Measurements from ENCODE around the gene SUMO3. TPM values are rescaled to one million over a fixed set of nuclear protein-coding genes. Genes with fewer than 3 reads are reported as not detected.

SUMO3 gene
- total and polyA plus RNA-seq, 2 of the 4 experiments (the other 2 are of a cell fraction): 64.9 to 101 TPM

- intact Hi-C loops (cut with micrococcal nuclease) (loop anchor here (5.0 to 10.0 kb wide), 2 partner anchors 70 to 332 kb away; partner anchors contain the start of gene PTTG1IP), in situ Hi-C loops (cut with MboI; ENCODE audit: low sequenced_read_pairs) (loop anchor here (25.0 kb wide), 1 partner anchor 310 kb away; no protein-coding TSS in a partner anchor), dilution Hi-C loops (cut with HindIII; ENCODE audit: low sequenced_read_pairs, unreplicated experiment) (no loop called here)
- Histone ChIP-seq H2AK9ac (replicated peaks; ENCODE audit: low read depth, low read length, poor library complexity) (peak overlapping the region; percentile 79), H3K56ac (ENCODE audit: extremely low read depth, insufficient read depth, low read length) (peak overlapping the region; percentile 26; the same call in 1 of the 2 replicates), H3K27me3 (ENCODE audit: control insufficient read depth, insufficient read depth, low read length) (no peaks in the 10 kb centered on the region), H3K36me3 (ENCODE audit: control insufficient read depth, insufficient read depth, low read length) (peaks cover 29% of the 10 kb centered on the region), H3K9me1 (ENCODE audit: insufficient read depth, low read length) (peaks cover 3% of the 10 kb centered on the region; the same call in 1 of the 2 replicates), H3K4me3 (ENCODE audit: insufficient read depth, low read depth, low read length) (peak overlapping the region; percentile 100), H2AFZ (replicated peaks; ENCODE audit: low read length, poor library complexity) (peak overlapping the region; percentile 99), H2BK5ac (ENCODE audit: low read depth, low read length, poor library complexity, severe bottlenecking) (no peak overlapping the region), H4K8ac (ENCODE audit: low read depth in 2 of 2, low read length in 2 of 2) (peak overlapping the region in 1 of 2 experiments; percentile 97; a peak in 2 of 4 replicates), H2BK15ac (ENCODE audit: low read depth, low read length) (no peak overlapping the region), H4K91ac (ENCODE audit: insufficient read depth, low read depth, low read length) (no peak overlapping the region), H2BK120ac (ENCODE audit: low read depth, low read length) (no peak overlapping the region), H3K23ac (ENCODE audit: low read depth, low read length) (0 out of 2 replicates have a peak overlapping the region, but pooled peaks have one; percentile 56), H4K20me1 (ENCODE audit: insufficient read depth, low read length) (peaks cover 35% of the 10 kb centered on the region), H3K79me1 (ENCODE audit: low read depth in 1 of 2, low read length in 2 of 2) (peaks cover 44 to 86% of the 10 kb centered on the region in 2 experiments), H3K9ac (ENCODE audit: low read depth, low read length) (peak overlapping the region; percentile 58), H3K14ac (replicated peaks; ENCODE audit: low read depth, low read length) (no peak overlapping the region), H3K4ac (ENCODE audit: low read depth, low read length) (peak overlapping the region; percentile 30; the same call in 1 of the 2 replicates), H3K18ac (ENCODE audit: low read depth, low read length) (no peak overlapping the region), H2AK5ac (ENCODE audit: low read depth, low read length) (peak overlapping the region; percentile 25), H3K9me3 (ENCODE audit: control insufficient read depth, insufficient read depth, low read length) (no peaks in the 10 kb centered on the region), H3K4me1 (ENCODE audit: control insufficient read depth, insufficient read depth, low read length) (peaks cover 2% of the 10 kb centered on the region; the same call in 1 of the 2 replicates), H4K5ac (ENCODE audit: low read depth, low read length) (no peak overlapping the region), H3K4me2 (ENCODE audit: low read depth, low read length) (peak overlapping the region; percentile 87), H2BK20ac (ENCODE audit: low read depth, low read length) (no peak overlapping the region), H3K27ac (ENCODE audit: insufficient read depth, low read length) (peak overlapping the region; percentile 98)
- ChIA-PET POLR2A (ENCODE audit: unreplicated experiment) (no interaction called here), CTCF (interaction anchor here (0.9 kb wide), 1 partner anchor 9 kb away, joined by 3 read pairs; no protein-coding TSS in a partner anchor)
- no TSS peak for BruUV-seq (replicated peaks)
- ATAC-seq (ENCODE audit: low read depth) (peak; percentile 19), DNase-seq (no peak)
- 46% methylated on average over 8 of the region's 32 CpGs; no CpG with 5 or more reads in 1 of the 2 experiments for WGBS, 2 experiments (ENCODE audit: extremely low coverage in 2 of 2, insufficient read length in 1 of 2)
- TF ChIP-seq MAFK (IDR thresholded peaks at IDR 0.05; ENCODE audit: low read depth, low read length) (no peak), NFE2L2 (IDR thresholded peaks at IDR 0.05; ENCODE audit: low read depth, low read length) (no peak), ELK1 (IDR thresholded peaks at IDR 0.05; ENCODE audit: borderline replicate concordance, low read depth, low read length) (no peak), RAD21 (IDR thresholded peaks at IDR 0.05; ENCODE audit: low read length) (no peak), MXI1 (IDR thresholded peaks at IDR 0.05; ENCODE audit: borderline replicate concordance, low read depth, low read length) (no peak), CEBPB (IDR thresholded peaks at IDR 0.05; ENCODE audit: low read depth, low read length) (no peak), POLR2A (IDR thresholded peaks at IDR 0.05; ENCODE audit: low read depth, low read length) (no peak), CHD1 (IDR thresholded peaks at IDR 0.05; ENCODE audit: low read depth, low read length) (no peak), MAZ (IDR thresholded peaks at IDR 0.05; ENCODE audit: borderline replicate concordance, low read depth, low read length) (no peak), RCOR1 (IDR thresholded peaks at IDR 0.05; ENCODE audit: insufficient replicate concordance, low read length) (no peak), BHLHE40 (IDR thresholded peaks at IDR 0.05; ENCODE audit: low read depth, low read length) (no peak)
These were observed 15.3 kb downstream of the SUMO3 start for GRCh38 chr21:44802396-44803153.

All from IMR-90 (cell line).